Measurements from ENCODE around the gene UGT2B28. TPM values are rescaled to one million over a fixed set of nuclear protein-coding genes. Genes with fewer than 3 reads are reported as not detected.
A peak's percentile ranks its signal among the peaks of the same experiment; 100 is the strongest.
"Not testable (repeated sequence)": the region's sequence is repeated elsewhere in the genome, so short reads cannot be mapped to it uniquely, and the experiment has no call there.

Gene UGT2B28
- total RNA-seq (2022) (not detected in 2 replicates), Bru-seq, nascent RNA (not detected), BruChase-seq, experiment 1, labeled RNA remaining after a 2-hour chase (percentile 6 among the genes with signal in this experiment), BruChase-seq, experiment 2, labeled RNA remaining after a 6-hour chase (percentile 6 among the genes with signal in this experiment)
- long read RNA-seq, partial matches to known transcripts = 0 of 1 reads
- long read RNA-seq, other reads (novel, unspliced or antisense) = 0 of 1 reads

DNA sequence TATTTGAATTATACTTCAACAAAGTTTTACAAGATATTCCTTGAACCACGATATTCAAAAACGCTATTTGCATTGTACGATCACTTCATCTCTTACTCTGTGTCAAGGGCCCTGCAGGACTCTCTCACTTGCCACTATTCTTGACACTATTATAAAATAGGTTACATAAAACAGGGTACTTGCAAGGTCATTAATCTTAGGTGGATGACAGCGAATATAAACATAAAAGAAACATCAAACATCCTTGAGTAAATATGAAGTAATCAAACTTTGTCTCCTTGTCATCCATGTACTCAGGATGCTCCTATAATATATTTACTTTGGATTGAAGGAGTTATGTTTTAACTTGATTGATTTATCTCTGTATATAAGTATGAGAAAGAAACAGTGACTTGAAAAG is at the start of gene UGT2B28:
UGT2B28 (plus strand) TSS at position 395 of the 400 bp plus-strand sequence. CDS start 26 bp downstream, outside the sequence.
- CTCF ChIA-PET; H3K4me1 Mint-ChIP-seq (ENCODE audit: low read depth, unreplicated experiment); H3K36me3 Mint-ChIP-seq (ENCODE audit: insufficient read depth, unreplicated experiment); POLR2A ChIA-PET; H3K4me3 ChIP-seq (ENCODE audit: low read depth, low read length); BruUV-seq (replicated peaks); H3K27me3 ChIP-seq (replicated peaks; ENCODE audit: control insufficient read depth, insufficient read depth, low read length); H3K4me3 Mint-ChIP-seq (ENCODE audit: unreplicated experiment); H3K9me3 Mint-ChIP-seq (ENCODE audit: unreplicated experiment); intact Hi-C loops (cut with micrococcal nuclease; ENCODE audit: unreplicated experiment); H3K4me1 ChIP-seq; H3K9me3 ChIP-seq; H3K36me3 ChIP-seq (ENCODE audit: control insufficient read depth, insufficient read depth, low read length); H3K27ac Mint-ChIP-seq (ENCODE audit: unreplicated experiment); DNase-seq; H3K27me3 Mint-ChIP-seq (ENCODE audit: insufficient read depth, unreplicated experiment): not testable (repeated sequence)

DNA sequence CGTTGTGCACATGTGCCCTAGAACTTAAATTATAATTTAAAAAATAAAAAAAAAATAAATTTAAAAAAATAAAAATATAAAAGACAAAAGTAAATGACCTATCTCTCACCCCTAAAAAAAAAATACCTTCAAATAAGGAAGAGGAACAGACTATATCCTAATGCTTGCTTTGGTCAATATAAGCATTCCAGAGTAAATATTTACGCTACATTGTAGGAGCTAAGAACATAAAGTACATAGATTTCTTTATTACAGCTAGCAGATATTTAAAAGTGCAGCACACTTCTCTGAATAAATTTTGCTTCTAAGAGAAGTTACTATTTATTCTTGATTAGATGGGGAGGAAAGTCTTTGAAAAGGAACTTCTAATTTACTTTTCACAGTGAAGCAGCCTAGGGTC is 41.2 kb upstream of the UGT2B28 start:
- H3K27me3 ChIP-seq (replicated peaks; ENCODE audit: control insufficient read depth, insufficient read depth, low read length) = no peaks in the 10 kb centered on the region
- H3K4me1 ChIP-seq = peaks cover 20% of the 10 kb centered on the region
- no peaks in the 10 kb centered on the region; the same call in 1 of the 2 replicates for H3K9me3 ChIP-seq
- TF ChIP-seq, protein P1, sequence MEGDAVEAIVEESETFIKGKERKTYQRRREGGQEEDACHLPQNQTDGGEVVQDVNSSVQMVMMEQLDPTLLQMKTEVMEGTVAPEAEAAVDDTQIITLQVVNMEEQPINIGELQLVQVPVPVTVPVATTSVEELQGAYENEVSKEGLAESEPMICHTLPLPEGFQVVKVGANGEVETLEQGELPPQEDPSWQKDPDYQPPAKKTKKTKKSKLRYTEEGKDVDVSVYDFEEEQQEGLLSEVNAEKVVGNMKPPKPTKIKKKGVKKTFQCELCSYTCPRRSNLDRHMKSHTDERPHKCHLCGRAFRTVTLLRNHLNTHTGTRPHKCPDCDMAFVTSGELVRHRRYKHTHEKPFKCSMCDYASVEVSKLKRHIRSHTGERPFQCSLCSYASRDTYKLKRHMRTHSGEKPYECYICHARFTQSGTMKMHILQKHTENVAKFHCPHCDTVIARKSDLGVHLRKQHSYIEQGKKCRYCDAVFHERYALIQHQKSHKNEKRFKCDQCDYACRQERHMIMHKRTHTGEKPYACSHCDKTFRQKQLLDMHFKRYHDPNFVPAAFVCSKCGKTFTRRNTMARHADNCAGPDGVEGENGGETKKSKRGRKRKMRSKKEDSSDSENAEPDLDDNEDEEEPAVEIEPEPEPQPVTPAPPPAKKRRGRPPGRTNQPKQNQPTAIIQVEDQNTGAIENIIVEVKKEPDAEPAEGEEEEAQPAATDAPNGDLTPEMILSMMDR (IDR thresholded peaks at IDR 0.05; ENCODE audit: insufficient read depth in 1 of 2, low read depth in 1 of 2, low read length in 1 of 2, severe bottlenecking in 1 of 2, unreplicated experiment in 1 of 2) = no peak
- peaks cover 8% of the 10 kb centered on the region for H3K36me3 Mint-ChIP-seq (ENCODE audit: insufficient read depth, unreplicated experiment)
- H3K27ac Mint-ChIP-seq (ENCODE audit: unreplicated experiment) = peak overlapping the region; percentile 84
- H3K4me1 Mint-ChIP-seq (ENCODE audit: low read depth, unreplicated experiment) = peaks cover 16% of the 10 kb centered on the region
- H3K4me3 ChIP-seq (ENCODE audit: low read depth, low read length) = no peak overlapping the region
- DNase-seq = no peak
- ChIA-PET POLR2A (no interaction called here), CTCF (interaction anchor here (0.6 kb wide), 1 partner anchor 334 kb away, joined by 8 read pairs; no protein-coding TSS in a partner anchor)
- H3K27me3 Mint-ChIP-seq (ENCODE audit: insufficient read depth, unreplicated experiment) = no peaks in the 10 kb centered on the region
- no TSS peak for BruUV-seq (replicated peaks)
- peak overlapping the region; percentile 58 for H3K4me3 Mint-ChIP-seq (ENCODE audit: unreplicated experiment)
- H3K36me3 ChIP-seq (ENCODE audit: control insufficient read depth, insufficient read depth, low read length) = no peaks in the 10 kb centered on the region
- peaks cover 10% of the 10 kb centered on the region for H3K9me3 Mint-ChIP-seq (ENCODE audit: unreplicated experiment)
- intact Hi-C loops (cut with micrococcal nuclease; ENCODE audit: unreplicated experiment) = no loop called here

DNA sequence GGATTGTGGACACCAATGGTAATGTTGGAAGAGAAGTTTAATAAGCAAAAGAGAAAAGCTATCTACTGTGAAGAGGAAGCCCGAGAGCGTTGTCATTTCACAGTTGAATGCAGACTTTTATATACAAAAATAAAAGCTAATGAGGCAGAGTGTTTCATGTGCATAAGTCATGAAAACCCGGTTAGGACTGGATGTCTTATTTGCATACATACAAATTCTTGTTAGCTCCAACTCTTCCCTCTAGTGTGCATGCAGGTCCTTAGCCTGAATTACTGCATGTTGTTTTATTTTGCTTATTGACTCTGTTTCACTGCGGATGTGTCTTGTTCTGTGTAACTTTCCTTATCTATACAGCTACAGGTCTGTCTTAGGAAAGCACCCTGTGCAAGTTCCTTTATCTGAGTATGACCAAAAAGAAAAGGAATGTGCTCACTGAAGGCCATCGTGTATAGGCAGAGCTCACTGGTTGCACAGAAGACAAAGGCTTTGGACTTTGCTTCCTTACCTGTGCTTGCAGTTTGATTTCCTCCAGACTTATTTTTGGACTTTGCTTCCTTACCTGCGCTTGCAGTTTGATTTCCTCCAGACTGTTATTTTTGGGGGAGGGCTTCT is 40.6 kb upstream of the UGT2B28 start:
- Histone ChIP-seq H3K4me3 (ENCODE audit: low read depth, low read length) (no peak overlapping the region), H3K36me3 (ENCODE audit: control insufficient read depth, insufficient read depth, low read length) (no peaks in the 10 kb centered on the region), H3K27me3 (replicated peaks; ENCODE audit: control insufficient read depth, insufficient read depth, low read length) (no peaks in the 10 kb centered on the region), H3K4me1 (peaks cover 20% of the 10 kb centered on the region), H3K9me3 (no peaks in the 10 kb centered on the region; the same call in 1 of the 2 replicates)
- ChIA-PET POLR2A (interaction anchor here (0.5 kb wide), 1 partner anchor 682 kb away, joined by 3 read pairs; no protein-coding TSS in a partner anchor), CTCF (interaction anchor here (0.5 to 0.6 kb wide), 2 partner anchors 78 to 335 kb away, joined by 3 to 8 read pairs; no protein-coding TSS in a partner anchor)
- TF ChIP-seq, protein P1 (IDR thresholded peaks at IDR 0.05; ENCODE audit: insufficient read depth in 1 of 2, low read depth in 1 of 2, low read length in 1 of 2, severe bottlenecking in 1 of 2, unreplicated experiment in 1 of 2) = no peak
- Mint-ChIP-seq H3K36me3 (ENCODE audit: insufficient read depth, unreplicated experiment) (peaks cover 8% of the 10 kb centered on the region), H3K4me3 (ENCODE audit: unreplicated experiment) (peak overlapping the region; percentile 58), H3K9me3 (ENCODE audit: unreplicated experiment) (peaks cover 5% of the 10 kb centered on the region), H3K4me1 (ENCODE audit: low read depth, unreplicated experiment) (peaks cover 16% of the 10 kb centered on the region), H3K27ac (ENCODE audit: unreplicated experiment) (peak overlapping the region; percentile 84), H3K27me3 (ENCODE audit: insufficient read depth, unreplicated experiment) (no peaks in the 10 kb centered on the region)
- no TSS peak for BruUV-seq (replicated peaks)
- intact Hi-C loops (cut with micrococcal nuclease; ENCODE audit: unreplicated experiment) = no loop called here
- DNase-seq = peak; percentile 69 to 79

DNA sequence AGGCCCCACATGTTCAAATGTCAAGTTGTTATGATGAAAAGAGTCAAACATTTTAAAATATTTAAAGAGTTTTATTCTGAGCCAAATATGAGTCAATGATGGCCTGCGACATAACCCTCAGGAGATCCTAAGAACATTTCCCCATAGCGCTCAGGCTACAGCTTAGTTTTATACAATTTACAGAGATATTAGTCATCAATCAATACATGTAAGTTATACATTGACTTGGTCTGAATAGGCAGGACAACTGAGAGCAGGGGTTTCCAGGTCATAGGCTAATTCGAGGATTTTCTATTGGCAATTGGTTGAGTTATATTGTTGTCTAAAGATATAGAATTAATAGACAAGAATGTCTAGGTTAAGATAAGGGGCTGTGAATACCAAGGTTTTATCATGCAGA is 39.5 kb upstream of the UGT2B28 start:
- H3K9me3 Mint-ChIP-seq (ENCODE audit: unreplicated experiment); CTCF ChIA-PET; H3K27me3 ChIP-seq (replicated peaks; ENCODE audit: control insufficient read depth, insufficient read depth, low read length); H3K36me3 Mint-ChIP-seq (ENCODE audit: insufficient read depth, unreplicated experiment); H3K4me3 ChIP-seq (ENCODE audit: low read depth, low read length); BruUV-seq (replicated peaks); H3K36me3 ChIP-seq (ENCODE audit: control insufficient read depth, insufficient read depth, low read length); H3K4me3 Mint-ChIP-seq (ENCODE audit: unreplicated experiment); H3K9me3 ChIP-seq; H3K27me3 Mint-ChIP-seq (ENCODE audit: insufficient read depth, unreplicated experiment); intact Hi-C loops (cut with micrococcal nuclease; ENCODE audit: unreplicated experiment); POLR2A ChIA-PET: not testable (repeated sequence)
- DNase-seq = peak; percentile 8 to 52
- Mint-ChIP-seq H3K4me1 (ENCODE audit: low read depth, unreplicated experiment) (peaks cover 16% of the 10 kb centered on the region), H3K27ac (ENCODE audit: unreplicated experiment) (peak overlapping the region; percentile 84)
- H3K4me1 ChIP-seq = peaks cover 20% of the 10 kb centered on the region

DNA sequence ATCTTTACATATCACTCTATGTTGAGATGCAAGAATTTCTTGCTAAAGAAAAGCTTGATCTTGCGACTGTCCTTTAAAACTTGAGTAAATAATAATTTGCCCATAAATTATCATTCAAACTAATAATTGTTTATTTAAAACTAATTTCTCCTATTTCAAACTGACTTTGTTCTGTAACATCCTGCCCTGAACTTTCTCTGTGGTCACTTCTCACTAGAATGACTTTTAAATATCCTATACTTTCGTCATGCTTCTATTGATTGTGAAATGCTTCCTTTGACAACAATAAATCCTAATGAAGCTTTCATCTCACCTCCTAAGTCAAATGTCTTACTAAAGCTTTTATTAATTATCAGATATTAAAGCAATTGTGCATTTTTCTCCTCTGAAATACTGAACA is 38.5 kb upstream of the UGT2B28 start:
- peaks cover 16% of the 10 kb centered on the region for H3K4me1 Mint-ChIP-seq (ENCODE audit: low read depth, unreplicated experiment)
- H3K36me3 ChIP-seq (ENCODE audit: control insufficient read depth, insufficient read depth, low read length); H3K4me3 ChIP-seq (ENCODE audit: low read depth, low read length); DNase-seq; H3K9me3 ChIP-seq; POLR2A ChIA-PET; H3K27me3 ChIP-seq (replicated peaks; ENCODE audit: control insufficient read depth, insufficient read depth, low read length); CTCF ChIA-PET; intact Hi-C loops (cut with micrococcal nuclease; ENCODE audit: unreplicated experiment); H3K27me3 Mint-ChIP-seq (ENCODE audit: insufficient read depth, unreplicated experiment); BruUV-seq (replicated peaks); H3K36me3 Mint-ChIP-seq (ENCODE audit: insufficient read depth, unreplicated experiment); H3K27ac Mint-ChIP-seq (ENCODE audit: unreplicated experiment); H3K4me3 Mint-ChIP-seq (ENCODE audit: unreplicated experiment): not testable (repeated sequence)
- peaks cover 15% of the 10 kb centered on the region for H3K9me3 Mint-ChIP-seq (ENCODE audit: unreplicated experiment)
- peaks cover 20% of the 10 kb centered on the region for H3K4me1 ChIP-seq

All from Caco-2 (cell line).